Measurements from ENCODE around the gene C16orf82. TPM values are rescaled to one million over a fixed set of nuclear protein-coding genes. Genes with fewer than 3 reads are reported as not detected.

The C16orf82 gene
- total RNA-seq, result not detected

DNA sequence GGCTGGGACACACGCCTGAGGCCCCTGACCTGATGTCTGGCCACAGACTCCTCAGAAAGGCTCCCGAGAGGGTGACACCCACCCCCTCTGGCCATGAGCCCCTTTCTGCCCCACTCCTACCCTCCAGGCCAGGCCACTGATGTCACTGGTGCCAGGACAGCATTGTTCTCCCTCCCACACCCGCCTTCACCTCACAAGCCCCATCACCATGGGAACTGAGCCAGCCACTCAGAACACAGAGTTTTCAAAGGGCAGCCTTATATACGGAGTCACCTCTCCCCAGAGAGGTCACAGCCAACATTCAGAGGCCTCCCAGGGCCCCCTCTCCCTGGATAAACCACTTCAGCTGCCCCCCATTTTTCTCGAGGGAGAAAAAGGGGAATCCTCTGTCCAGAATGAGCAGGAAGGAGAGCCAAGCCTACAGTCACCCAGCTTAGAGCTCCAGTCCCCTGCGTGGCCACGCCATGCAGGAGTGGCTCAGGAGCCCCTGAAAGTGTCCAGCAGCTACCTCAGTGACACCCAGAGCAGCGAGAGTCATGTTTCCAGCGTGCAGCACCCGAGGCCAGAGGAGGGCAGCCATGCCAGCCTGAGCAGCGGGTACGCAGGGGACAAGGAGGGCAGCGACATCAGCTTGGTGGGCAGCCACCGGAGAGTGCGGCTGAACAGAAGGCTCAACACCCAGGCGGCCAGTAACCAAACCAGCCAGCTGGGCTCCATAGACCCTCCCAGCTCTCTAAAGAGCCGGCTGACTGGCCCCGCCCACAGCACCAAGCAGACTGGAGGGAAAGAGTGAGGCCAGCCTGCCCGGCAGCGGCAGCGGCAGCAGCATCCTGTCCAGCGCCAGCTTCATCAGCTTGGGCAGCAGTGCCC is at the start of gene C16orf82:
Gene C16orf82, plus strand, starts transcription at position 260 of the 870 bp plus-strand sequence.
- H3K27ac Mint-ChIP-seq, result no peak within 1 kb of the TSS
- H3K36me3 Mint-ChIP-seq, result no peaks in the 10 kb centered on the region
- ChIA-PET CTCF (interaction anchor here (0.6 kb wide), 1 partner anchor 382 kb away, joined by 3 read pairs; no protein-coding TSS in a partner anchor), POLR2A (no interaction called here)
- H3K9me3 Mint-ChIP-seq, result no peaks in the 10 kb centered on the region
- peaks cover 11% of the 10 kb centered on the region for H3K27me3 Mint-ChIP-seq
- H3K4me3 Mint-ChIP-seq, result no peak within 1 kb of the TSS
- no peak for DNase-seq
- intact Hi-C loops (cut with micrococcal nuclease), result no loop called here
- no peaks in the 10 kb centered on the region for H3K4me1 Mint-ChIP-seq (ENCODE audit: low read depth)

DNA sequence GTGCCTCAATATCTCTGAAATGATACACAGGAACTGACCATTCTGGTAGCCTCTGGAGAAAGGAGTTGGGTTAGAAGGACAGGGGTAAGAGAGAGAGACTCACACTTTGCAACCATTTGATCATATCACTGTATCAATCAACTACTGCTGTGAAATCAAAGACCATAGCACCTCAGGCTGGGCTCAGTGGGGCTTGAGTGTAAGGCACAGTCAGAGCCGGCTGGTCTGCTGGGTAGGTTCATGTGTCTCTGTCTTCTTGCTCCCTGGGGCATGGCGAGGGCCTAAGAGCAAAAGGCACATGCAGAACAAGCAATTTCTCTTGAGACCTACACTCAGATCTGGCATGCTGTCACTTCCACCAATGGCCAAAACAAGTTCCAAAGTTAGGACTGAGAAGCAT is 46.7 kb upstream of the C16orf82 start:
- no peak for DNase-seq
- H3K4me1 Mint-ChIP-seq (ENCODE audit: low read depth), result no peaks in the 10 kb centered on the region
- intact Hi-C loops (cut with micrococcal nuclease), result no loop called here
- POLR2A ChIA-PET, result no interaction called here
- no peak overlapping the region for H3K27ac Mint-ChIP-seq
- no peaks in the 10 kb centered on the region for H3K9me3 Mint-ChIP-seq
- H3K4me3 Mint-ChIP-seq, result no peak overlapping the region
- CTCF ChIA-PET, result no interaction called here
- no peaks in the 10 kb centered on the region for H3K36me3 Mint-ChIP-seq
- H3K27me3 Mint-ChIP-seq, result peaks cover 3% of the 10 kb centered on the region

GRCh38 chr16:27024010-27024409 is 42.7 kb upstream of the C16orf82 start:
- H3K36me3 Mint-ChIP-seq, result no peaks in the 10 kb centered on the region
- no peaks in the 10 kb centered on the region for H3K4me1 Mint-ChIP-seq (ENCODE audit: low read depth)
- no peaks in the 10 kb centered on the region for H3K9me3 Mint-ChIP-seq
- CTCF ChIA-PET, result no interaction called here
- H3K27me3 Mint-ChIP-seq, result no peaks in the 10 kb centered on the region
- POLR2A ChIA-PET, result no interaction called here
- no peak for DNase-seq
- no peak overlapping the region for H3K27ac Mint-ChIP-seq
- intact Hi-C loops (cut with micrococcal nuclease), result no loop called here
- no peak overlapping the region for H3K4me3 Mint-ChIP-seq

DNA sequence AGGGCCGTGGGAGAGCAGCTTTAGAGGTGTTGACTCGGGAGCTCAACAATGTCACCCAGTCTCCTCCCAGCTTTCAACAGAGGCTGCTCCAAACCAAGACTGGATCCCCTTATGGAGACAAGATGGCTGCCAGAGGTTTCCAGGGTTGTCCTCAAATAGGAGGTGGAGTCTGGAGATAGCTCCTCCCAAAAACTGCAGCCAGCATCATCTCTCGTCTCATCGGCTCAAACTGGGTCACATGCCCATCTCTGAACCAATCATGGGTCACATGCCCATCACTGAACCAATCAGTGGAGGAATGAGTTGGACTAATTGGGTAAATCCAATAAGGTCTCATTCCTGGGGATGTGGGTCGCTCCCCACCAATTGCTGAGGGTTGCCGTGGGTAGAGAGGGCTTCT is 41.1 kb upstream of the C16orf82 start:
- intact Hi-C loops (cut with micrococcal nuclease), result no loop called here
- no peaks in the 10 kb centered on the region for H3K4me1 Mint-ChIP-seq (ENCODE audit: low read depth)
- H3K27ac Mint-ChIP-seq, result no peak overlapping the region
- CTCF ChIA-PET, result no interaction called here
- POLR2A ChIA-PET, result no interaction called here
- no peak overlapping the region for H3K4me3 Mint-ChIP-seq
- DNase-seq, result no peak
- no peaks in the 10 kb centered on the region for H3K36me3 Mint-ChIP-seq
- H3K27me3 Mint-ChIP-seq, result peaks cover 2% of the 10 kb centered on the region
- H3K9me3 Mint-ChIP-seq, result no peaks in the 10 kb centered on the region

DNA sequence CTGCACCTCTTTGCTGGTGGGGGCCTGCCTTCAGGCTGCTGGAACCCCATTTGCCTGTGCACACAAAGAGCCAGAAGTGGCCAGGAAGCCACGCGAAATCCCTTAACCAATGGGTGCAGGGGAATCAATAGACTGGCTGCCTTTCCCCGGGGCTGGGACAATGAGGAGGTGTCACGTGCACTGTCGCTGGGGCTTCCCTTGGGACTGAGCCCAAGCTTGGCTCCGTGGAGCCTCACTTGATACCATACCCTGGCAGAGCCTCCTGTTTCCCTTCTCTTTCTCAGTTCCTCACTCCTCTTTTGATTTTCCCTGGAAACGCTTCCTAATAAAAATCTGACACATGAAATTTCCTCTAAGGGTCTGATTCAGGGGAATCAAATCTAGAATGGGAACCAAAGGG is 38.8 kb upstream of the C16orf82 start:
- DNase-seq, result no peak
- H3K36me3 Mint-ChIP-seq, result no peaks in the 10 kb centered on the region
- ChIA-PET POLR2A (interaction anchor here (0.7 kb wide), 1 partner anchor 41 kb away, joined by 4 read pairs; no protein-coding TSS in a partner anchor), CTCF (no interaction called here)
- intact Hi-C loops (cut with micrococcal nuclease), result no loop called here
- no peak overlapping the region for H3K4me3 Mint-ChIP-seq
- peaks cover 2% of the 10 kb centered on the region for H3K27me3 Mint-ChIP-seq
- H3K9me3 Mint-ChIP-seq, result no peaks in the 10 kb centered on the region
- H3K27ac Mint-ChIP-seq, result no peak overlapping the region
- no peaks in the 10 kb centered on the region for H3K4me1 Mint-ChIP-seq (ENCODE audit: low read depth)

GRCh38 chr16:27028591-27029110 is 38.1 kb upstream of the C16orf82 start:
- Mint-ChIP-seq H3K9me3 (no peaks in the 10 kb centered on the region), H3K4me1 (ENCODE audit: low read depth) (no peaks in the 10 kb centered on the region), H3K4me3 (no peak overlapping the region), H3K27ac (no peak overlapping the region), H3K27me3 (peaks cover 2% of the 10 kb centered on the region), H3K36me3 (no peaks in the 10 kb centered on the region)
- DNase-seq, result no peak
- CTCF ChIA-PET, result no interaction called here
- POLR2A ChIA-PET, result interaction anchor here (0.7 kb wide), 1 partner anchor 41 kb away, joined by 4 read pairs; no protein-coding TSS in a partner anchor
- intact Hi-C loops (cut with micrococcal nuclease), result no loop called here

- intact Hi-C loops (cut with micrococcal nuclease), result no loop called here
Measured at GRCh38 chr16:27029525-27029924, 37.2 kb upstream of the C16orf82 start.

GRCh38 chr16:27033281-27033979 is 33.3 kb upstream of the C16orf82 start:
- Mint-ChIP-seq H3K36me3 (no peaks in the 10 kb centered on the region), H3K4me1 (ENCODE audit: low read depth) (no peaks in the 10 kb centered on the region), H3K4me3 (no peak overlapping the region), H3K9me3 (no peaks in the 10 kb centered on the region), H3K27ac (no peak overlapping the region), H3K27me3 (peaks cover 4% of the 10 kb centered on the region)
- no peak for DNase-seq
- ChIA-PET POLR2A (no interaction called here), CTCF (no interaction called here)
- intact Hi-C loops (cut with micrococcal nuclease), result no loop called here

More at GRCh38 chr16:27029525-27029924, 37.2 kb upstream of the C16orf82 start:
- Mint-ChIP-seq H3K36me3 (no peaks in the 10 kb centered on the region), H3K9me3 (no peaks in the 10 kb centered on the region), H3K27me3 (peaks cover 2% of the 10 kb centered on the region), H3K4me1 (ENCODE audit: low read depth) (no peaks in the 10 kb centered on the region), H3K4me3 (no peak overlapping the region), H3K27ac (no peak overlapping the region)
- no peak for DNase-seq
- ChIA-PET CTCF (no interaction called here), POLR2A (no interaction called here)

GRCh38 chr16:27040732-27041131 is 26.0 kb upstream of the C16orf82 start:
- CTCF ChIA-PET, result no interaction called here
- peaks cover 9% of the 10 kb centered on the region for H3K27me3 Mint-ChIP-seq
- POLR2A ChIA-PET, result no interaction called here
- no peak overlapping the region for H3K4me3 Mint-ChIP-seq
- DNase-seq, result no peak
- no peaks in the 10 kb centered on the region for H3K4me1 Mint-ChIP-seq (ENCODE audit: low read depth)
- H3K9me3 Mint-ChIP-seq, result no peaks in the 10 kb centered on the region
- H3K27ac Mint-ChIP-seq, result no peak overlapping the region
- H3K36me3 Mint-ChIP-seq, result no peaks in the 10 kb centered on the region
- intact Hi-C loops (cut with micrococcal nuclease), result no loop called here

DNA sequence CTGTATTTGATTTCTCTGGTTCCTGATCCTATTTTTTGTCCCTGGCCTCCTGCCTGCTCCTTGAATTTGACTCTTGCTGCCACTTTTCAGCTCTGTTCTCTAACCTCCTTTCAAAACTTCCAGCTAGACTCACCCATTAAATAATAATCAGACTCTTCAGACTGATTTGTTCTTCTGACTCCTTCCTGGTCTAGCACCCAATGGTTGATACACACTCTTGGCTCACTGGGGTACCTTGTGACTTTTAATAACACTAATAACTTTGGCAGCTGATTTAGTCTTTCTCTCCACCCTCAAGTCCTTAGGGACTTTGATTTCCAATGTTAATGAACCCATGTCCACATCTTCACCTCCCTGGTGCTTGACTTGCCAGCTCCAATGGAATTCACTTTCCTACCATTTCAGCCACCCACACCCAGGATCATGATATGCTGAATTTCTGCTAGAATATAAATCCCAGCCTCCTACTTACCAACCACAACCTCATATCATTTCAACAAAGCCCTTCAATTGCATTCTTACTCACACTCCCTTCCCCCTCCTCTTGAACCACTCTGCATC is 19.7 kb upstream of the C16orf82 start:
- intact Hi-C loops (cut with micrococcal nuclease), result no loop called here
- CTCF ChIA-PET, result interaction anchor here (1.4 kb wide), 1 partner anchor 8 kb away, joined by 3 read pairs; no protein-coding TSS in a partner anchor
- Mint-ChIP-seq H3K9me3 (no peaks in the 10 kb centered on the region), H3K4me1 (ENCODE audit: low read depth) (no peaks in the 10 kb centered on the region), H3K27me3 (peaks cover 7% of the 10 kb centered on the region), H3K27ac (no peak overlapping the region), H3K4me3 (no peak overlapping the region), H3K36me3 (no peaks in the 10 kb centered on the region)
- POLR2A ChIA-PET, result no interaction called here
- no peak for DNase-seq

GRCh38 chr16:27048316-27048715 is 18.4 kb upstream of the C16orf82 start:
- POLR2A ChIA-PET, result no interaction called here
- Mint-ChIP-seq H3K27ac (no peak overlapping the region), H3K4me1 (ENCODE audit: low read depth) (no peaks in the 10 kb centered on the region), H3K36me3 (no peaks in the 10 kb centered on the region), H3K9me3 (no peaks in the 10 kb centered on the region), H3K27me3 (peaks cover 4% of the 10 kb centered on the region), H3K4me3 (no peak overlapping the region)
- no peak for DNase-seq
- intact Hi-C loops (cut with micrococcal nuclease), result no loop called here
- CTCF ChIA-PET, result no interaction called here

DNA sequence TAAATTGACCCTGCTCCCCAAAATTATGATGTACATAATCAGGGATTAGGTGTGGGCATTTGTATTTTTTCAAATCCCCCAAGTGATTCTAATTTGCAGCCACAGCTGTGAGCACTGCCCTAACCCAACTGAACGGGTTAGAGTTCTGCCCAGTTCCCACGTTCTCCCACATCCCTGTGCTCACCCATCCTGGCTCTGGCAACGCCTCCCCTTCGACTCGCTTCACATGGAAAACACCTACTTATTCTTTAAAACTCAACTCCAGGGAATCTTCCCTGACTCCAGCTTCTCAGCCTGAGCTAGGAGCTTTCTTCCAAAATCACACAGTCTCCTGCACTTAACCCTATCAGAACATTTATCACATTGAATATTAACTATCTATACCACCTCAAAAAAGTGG is 17.6 kb upstream of the C16orf82 start:
- CTCF ChIA-PET, result no interaction called here
- POLR2A ChIA-PET, result no interaction called here
- no peak overlapping the region for H3K27ac Mint-ChIP-seq
- H3K36me3 Mint-ChIP-seq, result no peaks in the 10 kb centered on the region
- intact Hi-C loops (cut with micrococcal nuclease), result no loop called here
- DNase-seq, result no peak
- no peaks in the 10 kb centered on the region for H3K27me3 Mint-ChIP-seq
- no peak overlapping the region for H3K4me3 Mint-ChIP-seq
- H3K4me1 Mint-ChIP-seq (ENCODE audit: low read depth), result no peaks in the 10 kb centered on the region
- H3K9me3 Mint-ChIP-seq, result no peaks in the 10 kb centered on the region
